ENCODE results near the gene LINGO1.

Gene LINGO1

GRCh38 chr15:77613814-77614213 lies 18.9 kb downstream of the LINGO1 start:
- no peak for DNase-seq

GRCh38 chr15:77612958-77613601 lies 19.6 kb downstream of the LINGO1 start:
- no peak for DNase-seq

- no peak for DNase-seq
Observed at GRCh38 chr15:77611767-77612166, 20.9 kb downstream of the LINGO1 start.

- no peak for DNase-seq
Observed at GRCh38 chr15:77610731-77611130, 22.0 kb downstream of the LINGO1 start.

- no peak for DNase-seq
Observed at GRCh38 chr15:77609558-77609957, 23.2 kb downstream of the LINGO1 start.

GRCh38 chr15:77608774-77609173 lies 23.9 kb downstream of the LINGO1 start:
- DNase-seq, result no peak

- no peak for DNase-seq
Observed at GRCh38 chr15:77607894-77608261, 24.8 kb downstream of the LINGO1 start.

GRCh38 chr15:77607111-77607893 lies 25.4 kb downstream of the LINGO1 start:
- DNase-seq, result no peak

- no peak for DNase-seq
Observed at GRCh38 chr15:77606142-77607034, 26.3 kb downstream of the LINGO1 start.

- no peak for DNase-seq
Observed at GRCh38 chr15:77605547-77605946, 27.2 kb downstream of the LINGO1 start.

- no peak for DNase-seq
Observed at GRCh38 chr15:77604973-77605372, 27.7 kb downstream of the LINGO1 start.

GRCh38 chr15:77603611-77604336 lies 28.9 kb downstream of the LINGO1 start:
- DNase-seq, result no peak

- no peak for DNase-seq
Observed at GRCh38 chr15:77602800-77603199, 29.9 kb downstream of the LINGO1 start.

- DNase-seq, result no peak
Observed at GRCh38 chr15:77599899-77600298, 32.8 kb downstream of the LINGO1 start.

- no peak for DNase-seq
Observed at GRCh38 chr15:77599357-77599756, 33.4 kb downstream of the LINGO1 start.

- no peak for DNase-seq
Observed at GRCh38 chr15:77598644-77599043, 34.1 kb downstream of the LINGO1 start.

GRCh38 chr15:77597804-77598453 lies 34.8 kb downstream of the LINGO1 start:
- DNase-seq, result no peak

GRCh38 chr15:77596821-77597803 lies 35.6 kb downstream of the LINGO1 start:
- no peak for DNase-seq

GRCh38 chr15:77595231-77595630 lies 37.5 kb downstream of the LINGO1 start:
- no peak for DNase-seq

GRCh38 chr15:77592758-77593157 lies 40.0 kb downstream of the LINGO1 start:
- DNase-seq, result no peak

GRCh38 chr15:77591968-77592613 lies 40.6 kb downstream of the LINGO1 start:
- no peak for DNase-seq
